HG03460 (cell line): Measurements from ENCODE around the gene KRTAP6-3.

Experiments used
- ATAC-seq: cut with Tn5 transposase; IDR thresholded peaks from one replicate; pipeline ENCODE4 v1.9.1; 2021; ENCODE audit not compliant: unreplicated experiment

The KRTAP6-3 gene

DNA sequence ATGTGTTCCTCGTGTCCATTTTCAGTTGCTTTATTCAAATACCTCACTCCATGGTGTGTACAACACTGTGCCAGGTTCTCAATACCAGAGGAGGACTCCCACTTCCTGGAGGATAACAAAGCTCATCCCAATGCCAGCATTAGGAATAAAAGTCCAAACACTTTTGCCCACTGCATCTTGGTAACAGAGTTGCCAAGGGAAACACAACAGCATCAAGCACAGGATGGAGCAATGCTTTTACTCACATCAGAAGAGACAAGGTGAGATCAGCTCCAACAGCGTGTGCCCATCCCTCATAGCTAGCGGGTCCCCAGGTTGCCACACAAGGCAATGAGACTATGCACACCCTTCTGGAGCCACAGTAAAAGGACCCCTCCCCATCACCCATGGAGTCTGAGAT, 31.1 kb downstream of the KRTAP6-3 start:
- ATAC-seq: no peak

DNA sequence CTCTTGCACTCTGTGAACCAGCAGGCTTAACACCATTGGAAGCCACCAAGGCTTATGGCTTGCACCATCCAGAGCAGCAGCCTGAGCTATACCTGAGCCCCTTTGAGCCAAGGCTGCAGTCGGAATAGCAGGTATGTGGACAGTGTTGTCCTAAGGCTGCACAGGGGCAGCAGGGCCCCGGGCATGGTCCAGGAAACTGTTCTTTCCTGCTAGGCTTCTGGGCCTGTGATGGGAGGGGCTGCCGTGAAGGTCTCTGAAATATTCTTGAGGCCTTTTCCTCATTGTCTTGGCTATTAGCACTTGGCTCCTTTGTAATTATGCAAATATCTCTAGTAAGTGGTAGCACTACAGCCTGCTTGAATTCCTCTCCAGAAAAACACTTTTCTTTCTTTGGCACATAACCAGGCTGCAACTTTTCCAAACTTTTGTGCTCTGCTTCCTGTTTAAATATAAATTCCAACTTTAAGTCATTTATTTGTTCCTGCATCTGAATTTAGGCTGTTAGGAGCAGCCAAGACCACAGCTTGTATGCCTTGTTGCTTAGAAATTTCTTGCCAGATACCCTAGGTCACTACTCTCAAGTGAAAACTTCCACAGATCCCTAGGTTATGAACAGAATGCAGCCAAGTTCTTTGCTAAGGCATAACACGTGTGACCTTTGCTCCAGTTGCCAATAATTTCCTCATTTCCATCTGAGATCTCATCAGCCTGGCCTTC, 33.4 kb downstream of the KRTAP6-3 start:
- ATAC-seq: no peak

DNA sequence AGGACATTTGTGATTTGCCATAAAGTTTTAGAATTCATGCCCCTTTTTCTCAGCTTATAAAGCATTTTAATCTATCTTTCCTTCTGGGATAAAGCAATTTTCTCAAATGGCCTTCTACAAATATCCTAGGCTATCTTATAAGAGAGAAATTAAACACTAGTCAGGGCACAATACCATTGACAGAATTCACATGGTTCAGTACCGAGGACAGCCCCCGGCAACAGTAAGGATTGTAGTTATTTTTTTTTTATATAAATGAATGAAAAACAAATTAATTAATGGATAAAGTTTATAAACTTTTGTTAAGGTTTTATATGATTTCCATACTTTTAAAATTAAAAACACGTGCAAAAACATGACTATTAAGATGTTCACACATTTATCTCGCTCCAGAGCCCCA, 35.9 kb downstream of the KRTAP6-3 start:
- no peak for ATAC-seq

DNA sequence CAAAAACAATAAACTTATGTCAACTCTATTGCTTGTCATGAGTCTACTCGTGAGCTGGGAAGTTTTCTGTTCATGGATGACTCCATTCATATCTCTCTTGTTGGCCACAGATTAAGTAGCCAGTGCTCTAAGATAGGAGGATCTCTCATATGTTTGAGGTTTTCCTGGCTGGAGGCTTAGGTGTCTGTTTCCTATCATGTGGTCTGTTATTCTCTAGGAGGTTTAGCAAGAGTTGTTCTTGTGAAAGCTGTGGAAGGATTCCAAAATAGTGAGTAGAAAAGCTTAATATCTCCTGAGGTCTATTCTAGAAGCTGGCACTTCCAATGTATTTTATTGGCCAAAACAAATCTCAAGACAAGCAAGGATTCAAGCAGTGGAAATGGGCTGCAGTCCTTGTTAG, 37.0 kb downstream of the KRTAP6-3 start:
- ATAC-seq: no peak

DNA sequence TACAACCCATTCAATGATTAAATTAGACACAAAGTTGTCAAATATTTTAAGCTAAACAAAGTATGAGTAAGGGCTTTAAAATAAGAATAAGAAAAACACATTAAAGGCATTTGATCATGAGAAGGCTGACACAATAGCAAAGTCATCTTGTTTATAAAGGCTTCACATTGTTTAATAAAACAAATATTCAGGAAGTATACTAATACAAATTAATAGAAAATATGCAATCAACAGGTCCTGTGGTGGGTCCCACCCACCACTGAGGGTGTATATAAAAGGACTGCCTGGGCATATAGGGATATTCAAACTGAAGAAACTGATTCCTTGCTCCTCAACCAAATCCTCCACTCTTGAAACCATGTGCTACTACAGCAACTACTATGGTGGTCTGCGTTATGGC, 42.7 kb downstream of the KRTAP6-3 start, which contains the start of gene KRTAP20-2:
KRTAP20-2 (plus strand) TSS at position 301 of the 400 bp plus-strand sequence; CDS start at position 359, 58 bp downstream.
- no peak for ATAC-seq

DNA sequence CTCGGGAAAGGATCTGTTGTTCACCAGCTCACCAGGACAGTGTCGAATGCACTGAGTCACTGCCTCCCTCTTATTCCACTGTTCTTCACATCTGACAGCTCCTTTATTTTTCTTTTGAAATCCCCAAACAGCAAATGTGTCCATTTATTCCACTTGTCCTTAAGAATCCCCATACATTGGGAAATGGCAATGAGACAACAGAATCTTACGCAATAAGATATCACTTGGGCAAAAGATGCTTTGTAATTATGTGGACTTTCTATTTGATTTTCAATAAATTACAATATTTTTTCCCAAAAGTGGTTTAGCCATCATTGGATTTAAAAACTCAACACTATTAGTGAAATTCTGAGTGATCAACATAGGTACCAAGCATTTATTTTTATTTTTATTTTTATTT, 46.4 kb downstream of the KRTAP6-3 start:
- ATAC-seq: no peak

DNA sequence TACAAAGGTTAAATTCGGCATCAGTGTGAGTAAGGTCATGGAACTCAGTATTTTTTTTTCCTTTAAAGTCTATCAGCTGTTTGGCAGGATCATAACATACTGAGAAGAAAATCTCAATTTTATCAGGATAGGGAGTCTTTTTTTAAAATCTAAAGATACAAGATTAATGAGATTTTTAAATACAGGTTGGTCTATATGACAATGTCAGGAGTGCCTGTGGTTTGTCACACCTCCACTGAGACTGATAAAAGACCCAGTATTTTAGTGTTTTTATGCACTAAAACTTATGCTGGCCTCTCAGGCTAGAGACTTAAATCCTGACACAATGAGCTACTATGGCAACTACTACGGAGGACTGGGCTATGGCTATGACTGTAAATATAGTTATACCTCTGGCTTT, 50.3 kb downstream of the KRTAP6-3 start, which contains the start of gene KRTAP20-3:
KRTAP20-3 (plus strand) TSS at position 301 of the 400 bp plus-strand sequence.
- ATAC-seq: no peak
